NCI-H187 (cell line): ENCODE measurements around the gene CALHM4.

Source experiments
- DNase-seq, 2 experiments: peaks; one replicate each; lab custom pipeline; 2025; lab: John Stamatoyannopoulos, UW

Gene CALHM4

DNA sequence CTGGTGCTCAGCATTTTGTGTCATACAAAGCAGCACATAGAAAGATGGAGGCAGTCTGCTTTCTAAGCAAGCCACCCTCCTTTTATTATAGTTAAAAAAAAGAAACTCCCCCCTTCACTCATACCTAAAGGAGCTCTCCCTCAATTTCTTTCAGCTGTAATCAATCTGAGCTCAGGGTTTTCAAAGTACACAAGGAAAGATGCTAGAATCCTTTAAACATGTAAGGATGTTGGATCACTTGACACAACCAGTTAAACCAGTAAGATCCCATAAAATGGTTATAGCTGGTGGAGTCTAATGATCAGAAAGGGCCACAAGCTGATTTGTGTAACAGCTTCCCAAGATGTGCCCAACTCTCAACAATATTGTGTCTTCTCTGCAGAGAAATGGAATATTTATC lies at the start of gene CALHM4:
CALHM4 (plus strand) TSS at position 301 of the 400 bp plus-strand sequence; CDS start at position 344, 43 bp downstream.
- DNase-seq = no peak

GRCh38 chr6:116507324-116507723 lies 46.2 kb upstream of the CALHM4 start:
- DNase-seq = no peak

GRCh38 chr6:116508527-116508926 lies 45.0 kb upstream of the CALHM4 start:
- DNase-seq = no peak

DNA sequence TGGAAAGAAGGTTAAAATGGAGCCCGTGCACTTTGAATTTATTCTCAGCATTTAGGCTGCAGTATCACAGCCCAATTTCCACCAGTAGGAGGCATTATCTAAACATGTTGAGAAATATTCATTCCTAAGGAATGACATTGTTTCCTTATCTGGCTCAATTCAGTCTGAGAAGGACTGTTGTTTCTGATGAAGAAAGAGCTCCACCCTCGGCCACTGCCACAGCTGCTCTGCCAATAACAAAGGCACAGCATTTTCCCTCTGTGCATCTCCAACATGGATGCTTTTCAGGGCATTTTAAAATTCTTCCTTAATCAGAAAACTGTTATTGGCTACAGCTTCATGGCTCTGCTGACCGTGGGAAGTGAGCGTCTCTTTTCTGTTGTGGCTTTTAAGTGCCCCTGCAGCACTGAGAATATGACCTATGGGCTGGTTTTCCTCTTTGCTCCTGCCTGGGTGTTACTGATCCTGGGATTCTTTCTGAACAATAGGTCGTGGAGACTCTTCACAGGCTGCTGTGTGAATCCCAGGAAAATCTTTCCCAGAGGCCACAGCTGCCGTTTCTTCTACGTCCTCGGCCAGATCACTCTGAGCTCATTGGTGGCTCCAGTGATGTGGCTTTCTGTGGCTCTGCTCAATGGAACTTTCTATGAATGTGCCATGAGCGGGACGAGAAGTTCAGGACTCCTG lies 42.0 kb upstream of the CALHM4 start, which contains the start of gene CALHM5:
CALHM5 (plus strand) TSS at position 216 of the 687 bp plus-strand sequence; CDS start at position 274, 58 bp downstream.
- DNase-seq = no peak

GRCh38 chr6:116512111-116512559 lies 41.4 kb upstream of the CALHM4 start:
- DNase-seq = no peak

DNA sequence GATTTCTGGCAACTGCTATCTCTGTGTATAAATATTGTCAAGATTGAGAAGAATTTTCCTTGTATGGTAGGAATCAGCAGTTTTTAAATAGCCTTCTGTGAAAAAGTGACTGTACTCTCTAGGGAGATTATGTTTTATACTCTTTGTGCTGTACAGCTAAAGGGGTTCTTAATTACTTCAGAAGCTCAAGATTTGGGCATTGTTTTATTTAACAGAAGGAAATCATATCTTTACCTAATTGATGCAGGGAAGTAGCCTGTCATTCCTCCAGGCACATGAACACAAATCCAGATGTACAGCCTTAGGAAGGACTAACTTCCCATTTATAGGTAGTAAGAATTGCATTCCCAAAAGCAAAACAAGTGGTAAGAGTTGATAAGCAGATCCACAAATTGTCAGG lies 40.8 kb upstream of the CALHM4 start:
- no peak for DNase-seq

DNA sequence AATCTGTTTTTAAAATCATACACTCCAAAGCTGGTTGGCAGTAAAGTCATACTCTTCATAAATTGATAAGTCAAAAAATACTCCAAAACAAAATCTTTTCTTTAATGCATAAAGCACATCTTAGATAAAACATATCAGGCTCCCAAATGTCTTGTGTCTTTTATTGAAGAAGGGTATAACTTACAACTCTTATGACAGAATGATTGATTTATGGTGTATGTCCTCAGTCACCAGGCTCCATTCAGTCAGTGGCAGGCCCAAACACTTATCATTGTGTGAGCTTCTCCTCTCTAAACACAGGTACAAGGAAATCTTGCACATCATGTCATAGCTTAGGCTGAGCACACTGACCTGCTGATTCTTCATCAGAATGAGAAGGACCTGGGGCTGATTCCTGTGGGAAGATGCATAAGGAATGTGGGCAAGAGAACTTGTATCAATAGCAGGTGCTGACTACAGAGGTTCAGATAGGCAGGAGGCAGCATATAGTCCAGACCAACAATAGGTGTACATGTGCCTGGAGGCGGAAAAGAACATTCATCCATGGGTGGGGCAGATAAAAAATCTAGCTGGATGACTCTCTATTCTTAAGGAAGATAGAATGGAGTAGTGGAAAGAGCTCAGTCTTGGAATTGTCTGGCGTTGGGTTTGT lies 40.2 kb upstream of the CALHM4 start:
- DNase-seq = no peak

- no peak for DNase-seq
These were observed 39.4 kb upstream of the CALHM4 start for GRCh38 chr6:116514111-116514510.

DNA sequence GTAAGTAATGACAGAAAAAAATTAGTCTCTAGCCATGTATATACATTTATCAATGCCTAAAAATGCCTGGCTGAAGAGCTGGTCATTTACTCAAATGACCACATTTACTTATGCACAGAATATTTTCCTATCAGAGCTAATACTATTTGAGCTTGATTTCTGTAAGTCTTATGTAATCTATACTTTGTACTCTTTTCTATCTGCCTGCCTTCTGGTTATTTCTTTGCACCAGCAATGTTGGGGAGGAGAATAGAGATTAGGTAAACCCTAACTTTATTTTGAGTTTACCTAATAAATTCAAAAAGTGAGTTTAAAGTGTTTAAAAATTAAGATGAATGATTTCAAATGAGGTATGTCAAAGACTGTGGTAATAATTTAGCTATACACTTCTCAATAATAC lies 38.4 kb upstream of the CALHM4 start:
- DNase-seq = no peak

DNA sequence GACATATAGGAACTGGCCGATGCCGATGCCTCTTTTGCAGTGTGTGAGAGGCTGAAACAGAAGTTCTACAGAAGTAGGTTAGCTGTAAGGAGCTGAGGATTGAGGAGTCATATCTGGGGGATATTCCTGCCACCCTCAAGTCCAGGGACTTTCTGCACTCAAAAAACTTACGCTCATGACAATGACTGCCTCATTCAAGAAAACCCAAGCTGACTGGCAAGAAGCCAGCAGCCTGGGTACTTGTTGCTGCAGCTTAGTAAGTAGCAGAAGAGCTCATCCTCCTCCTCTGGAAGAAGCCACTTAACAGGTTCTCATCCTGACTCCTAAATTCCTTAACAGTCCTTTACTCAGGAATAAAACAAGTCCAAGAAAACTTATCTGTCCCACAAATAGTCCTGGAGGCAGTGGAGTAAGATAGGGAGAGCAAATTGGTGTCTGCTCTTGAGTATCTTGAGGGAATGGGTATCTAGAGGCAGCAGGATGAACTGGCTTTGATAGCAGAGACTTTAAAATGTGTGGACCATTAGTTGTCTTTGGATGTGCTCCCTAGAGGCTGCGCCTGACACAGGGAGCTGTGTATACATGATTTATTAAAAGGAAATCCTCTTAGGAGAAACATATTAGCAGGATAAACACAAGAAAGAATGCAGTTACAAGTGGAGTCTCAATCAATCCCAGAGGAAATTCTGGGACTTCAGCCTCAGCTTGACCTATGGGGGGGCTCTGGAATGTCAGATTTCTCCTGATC lies 34.8 kb upstream of the CALHM4 start:
- DNase-seq = no peak

DNA sequence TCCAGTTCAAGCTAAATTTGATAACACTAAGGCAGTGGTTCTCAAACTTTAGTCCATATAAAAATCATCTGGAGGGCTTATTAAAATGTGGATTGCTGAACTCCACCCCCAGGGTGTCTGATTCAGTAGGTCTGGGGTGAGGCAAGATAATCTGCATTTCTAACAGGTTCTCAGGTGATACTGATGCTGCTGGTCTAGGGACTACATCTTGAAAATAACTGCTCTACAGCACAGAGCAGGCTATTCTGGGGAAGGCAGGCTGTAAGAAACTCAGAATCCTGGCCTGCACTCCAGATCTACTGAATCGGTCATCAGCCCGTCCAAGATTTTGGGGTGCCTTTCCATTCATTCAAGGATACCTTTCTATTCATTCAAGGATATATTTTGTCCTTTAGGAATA lies 30.7 kb upstream of the CALHM4 start:
- DNase-seq = no peak

GRCh38 chr6:116524236-116524635 lies 29.3 kb upstream of the CALHM4 start:
- no peak for DNase-seq

DNA sequence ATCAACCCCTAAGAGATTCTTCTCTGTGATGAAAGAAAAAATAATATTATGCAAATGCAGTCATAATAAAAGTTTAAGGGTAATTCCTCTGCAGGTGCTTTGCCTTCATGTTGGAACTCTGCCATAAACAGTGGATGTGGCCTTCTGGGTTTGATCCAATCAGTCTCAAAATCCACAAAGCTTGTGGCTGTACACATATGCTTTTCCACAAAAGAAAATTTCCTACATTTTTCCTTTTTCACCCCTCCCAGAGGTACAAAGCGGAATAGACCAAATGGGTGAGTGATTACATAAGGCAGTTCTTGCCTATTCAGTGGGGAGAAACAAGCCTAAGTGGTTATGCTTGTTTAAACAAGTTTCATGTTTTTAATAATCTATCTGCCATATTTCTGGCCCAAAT lies 25.4 kb upstream of the CALHM4 start:
- DNase-seq = no peak

DNA sequence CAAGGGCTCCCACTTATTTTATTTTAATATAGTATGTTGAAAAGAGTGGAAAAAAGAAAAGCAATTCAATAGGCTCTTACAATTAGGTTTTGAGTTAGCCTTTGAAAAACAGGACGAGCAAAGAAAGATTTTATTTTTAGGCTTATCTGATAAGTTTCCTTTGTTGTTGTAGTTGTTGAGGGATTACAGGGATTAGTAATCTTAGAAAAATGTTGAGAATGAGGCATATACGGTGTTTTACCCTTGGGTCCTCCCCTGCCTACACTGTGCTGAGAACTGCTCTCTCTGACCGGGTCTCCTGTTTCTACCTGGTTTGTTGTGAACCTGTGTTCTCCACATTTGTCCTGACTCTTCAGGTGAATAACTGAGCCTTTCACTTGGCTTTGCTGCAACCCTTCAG lies 24.8 kb upstream of the CALHM4 start:
- no peak for DNase-seq

- no peak for DNase-seq
These were observed 23.9 kb upstream of the CALHM4 start for GRCh38 chr6:116529466-116530290.

DNA sequence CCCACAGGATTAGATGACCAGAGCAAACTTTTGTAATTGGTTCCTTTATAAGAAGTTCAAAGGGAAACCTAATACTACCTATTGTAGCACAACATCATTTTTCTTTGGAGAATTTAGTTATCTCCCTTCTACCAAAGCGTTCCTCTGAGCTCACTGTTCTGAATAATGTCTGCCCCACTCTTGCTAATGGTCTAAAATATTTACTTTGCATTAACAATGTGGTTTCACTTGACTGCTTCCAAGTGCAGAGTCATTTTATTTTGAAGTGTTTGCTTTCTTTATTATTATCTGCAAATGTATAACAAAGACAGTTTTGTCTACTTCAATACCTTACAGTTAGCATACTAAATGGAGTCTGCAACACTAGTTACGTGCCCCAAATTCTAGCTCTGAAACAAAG lies 23.1 kb upstream of the CALHM4 start:
- DNase-seq = peak; percentile 25 to 34

GRCh38 chr6:116531675-116532570 lies 21.6 kb upstream of the CALHM4 start:
- DNase-seq = peak in 1 of 2 experiments; percentile 13

- no peak for DNase-seq
These were observed 20.2 kb upstream of the CALHM4 start for GRCh38 chr6:116533233-116533957.

DNA sequence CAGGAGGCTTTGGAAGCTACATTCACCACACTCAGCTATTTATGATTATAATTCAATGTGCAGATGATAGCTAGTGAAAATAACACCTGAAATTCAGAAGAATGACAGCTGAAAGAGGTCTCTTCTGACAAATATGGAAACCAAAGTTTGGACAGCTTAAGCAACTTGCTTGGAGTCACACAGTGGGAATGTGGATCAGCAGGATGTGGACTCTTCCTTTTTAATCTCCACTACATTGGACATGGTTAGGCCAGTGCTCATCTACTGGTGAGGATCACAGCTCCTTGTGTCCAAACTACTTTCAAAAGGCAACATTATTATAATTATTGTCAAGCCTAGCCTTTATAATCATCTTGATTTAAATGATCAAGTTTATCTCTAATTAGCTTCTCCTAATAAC lies 18.4 kb upstream of the CALHM4 start:
- no peak for DNase-seq

- DNase-seq = no peak
These were observed 17.3 kb upstream of the CALHM4 start for GRCh38 chr6:116536216-116536621.
